ENCODE measurements around the gene FLAD1. TPM values are rescaled to one million over a fixed set of nuclear protein-coding genes. Genes with fewer than 3 reads are reported as not detected.

Gene FLAD1
- total RNA-seq (10 to 100 TPM; 16.7 to 19.4 TPM), total RNA-seq (22.9 to 113 (median 48.2) reads per million in 172 experiments)
- 33.6 TPM for polyA plus RNA-seq (2013, experiment 1 of 2)
- polyA plus RNA-seq (2013, experiment 2 of 2): 36.7 TPM

- intact Hi-C loops (cut with DNase I, micrococcal nuclease): loop anchor here (1.0 to 2.0 kb wide), 4 partner anchors 18 to 34 kb away; partner anchors contain the start of gene ZBTB7B (in 1 of the 2)
- Histone ChIP-seq H3K4me1 (ENCODE audit: insufficient read depth, low read length) (peaks cover 28% of the 10 kb centered on the region), H3K27me3 (ENCODE audit: control insufficient read depth in 1 of 2, insufficient read depth in 2 of 2, low read length in 2 of 2) (no peaks in the 10 kb centered on the region), H3K36me3 (ENCODE audit: insufficient read depth, low read length) (peaks cover 13% of the 10 kb centered on the region), H3K4me3 (ENCODE audit: low read length) (peak within 1 kb of the TSS; percentile 64), H3K27ac (ENCODE audit: low read depth in 1 of 2, low read length in 2 of 2) (peak within 1 kb of the TSS; percentile 13 to 54), H3K9me3 (ENCODE audit: control insufficient read depth in 1 of 2, insufficient read depth in 1 of 2, low read length in 2 of 2) (no peaks in the 10 kb centered on the region)
- Mint-ChIP-seq H3K27ac (no peak within 1 kb of the TSS), H3K4me1 (ENCODE audit: low read depth) (peaks cover 10% of the 10 kb centered on the region), H3K4me3 (no peak within 1 kb of the TSS), H3K9me3 (no peaks in the 10 kb centered on the region), H3K27me3 (no peaks in the 10 kb centered on the region), H3K36me3 (ENCODE audit: low read depth) (peaks cover 9% of the 10 kb centered on the region)
- ATAC-seq (ENCODE audit: poor library complexity) (peak; percentile 99), DNase-seq (peak; percentile 85 to 99 (median 92))
- POLR2A ChIA-PET: interaction anchor here (0.6 to 4.1 kb wide), 18 partner anchors 9 to 102 kb away, joined by 3 to 52 read pairs (median 10); partner anchors contain the start of genes ADAM15, CKS1B, LENEP and PBXIP1
- no peak for TF ChIP-seq CTCF (IDR thresholded peaks at IDR 0.05)
- CTCF ChIA-PET: interaction anchor here (0.6 to 3.5 kb wide), 11 partner anchors 14 to 102 kb away, joined by 3 to 54 read pairs (median 6); partner anchors contain the start of genes PBXIP1, PMVK and PYGO2
These were observed at the start of gene FLAD1 for GRCh38 chr1:154982897-154983648. TSS of gene FLAD1 (plus strand) at chr1:154983344. CDS start at chr1:154983695, 351 bp downstream.

GRCh38 chr1:154934358-154934948 lies 48.7 kb upstream of the FLAD1 start:
- no peaks in the 10 kb centered on the region for H3K27me3 Mint-ChIP-seq
- H3K27me3 ChIP-seq (ENCODE audit: control insufficient read depth in 1 of 2, insufficient read depth in 2 of 2, low read length in 2 of 2): no peaks in the 10 kb centered on the region
- DNase-seq: no peak
- H3K4me3 Mint-ChIP-seq: peak overlapping the region; percentile 35
- peaks cover 41% of the 10 kb centered on the region for H3K4me1 Mint-ChIP-seq (ENCODE audit: low read depth)
- intact Hi-C loops (cut with DNase I, micrococcal nuclease): no loop called here
- H3K9me3 ChIP-seq (ENCODE audit: control insufficient read depth in 1 of 2, insufficient read depth in 1 of 2, low read length in 2 of 2): no peaks in the 10 kb centered on the region
- peak overlapping the region; percentile 98 for H3K27ac Mint-ChIP-seq
- POLR2A ChIA-PET: interaction anchor here (1.5 kb wide), 1 partner anchor 117 kb away, joined by 3 read pairs; the partner anchor contains the start of gene ADAM15
- no peaks in the 10 kb centered on the region for H3K9me3 Mint-ChIP-seq
- peaks cover 13% of the 10 kb centered on the region for H3K36me3 ChIP-seq (ENCODE audit: insufficient read depth, low read length)
- H3K36me3 Mint-ChIP-seq (ENCODE audit: low read depth): peaks cover 30% of the 10 kb centered on the region
- H3K4me1 ChIP-seq (ENCODE audit: insufficient read depth, low read length): peaks cover 37% of the 10 kb centered on the region
- H3K4me3 ChIP-seq (ENCODE audit: low read length): no peak overlapping the region
- no peak overlapping the region for H3K27ac ChIP-seq (ENCODE audit: low read depth in 1 of 2, low read length in 2 of 2)
- ATAC-seq (ENCODE audit: poor library complexity): no peak
- TF ChIP-seq CTCF (IDR thresholded peaks at IDR 0.05): no peak
- CTCF ChIA-PET: interaction anchor here (1.9 kb wide), 1 partner anchor 64 kb away, joined by 5 read pairs; no protein-coding TSS in a partner anchor

Measured in CD4-positive, alpha-beta T cell (primary cell).